PFSK-1 (cell line): ENCODE results near the gene COLEC12.

ENCODE experiments used
- FOXP2 ChIP-seq: optimal IDR thresholded peaks from 2 replicates; pipeline ENCODE3; 2011; ENCODE audit warnings: borderline replicate concordance, control low read depth, inconsistent platforms; ENCODE audit not compliant: insufficient read depth; ENCODE audit errors: extremely low read length, extremely low read depth
- POLR2AphosphoS5 ChIP-seq: IDR thresholded peaks from 2 replicates; pipeline ENCODE4 v1.6.1; 2012; ENCODE audit warnings: low read depth, mild to moderate bottlenecking, control low read depth, low read length, moderate library complexity
- REST ChIP-seq, 2 experiments: IDR thresholded peaks; 2 replicates each; pipeline versions ENCODE4 v1.6.1 to v1.8.0; 2011 to 2012; ENCODE audit warnings: low read depth in 2 of 2, low read length in 2 of 2, control low read depth in 1 of 2, inconsistent platforms in 1 of 2, mild to moderate bottlenecking in 1 of 2, moderate library complexity in 1 of 2; ENCODE audit not compliant: insufficient read depth in 1 of 2
- SIN3A ChIP-seq: IDR thresholded peaks from 2 replicates; pipeline ENCODE4 v1.6.1; 2012; ENCODE audit warnings: mild to moderate bottlenecking, low read length, moderate library complexity, borderline replicate concordance; ENCODE audit not compliant: insufficient read depth
- TAF1 ChIP-seq: IDR thresholded peaks from 2 replicates; pipeline ENCODE4 v1.6.1; 2012; ENCODE audit warnings: low read length, control low read depth, borderline replicate concordance; ENCODE audit not compliant: insufficient read depth

Gene COLEC12

GRCh38 chr18:272650-273049, 227.9 kb downstream of the COLEC12 start:
- TF ChIP-seq FOXP2 (no peak), SIN3A (no peak), POLR2AphosphoS5 (no peak), REST (IDR thresholded peaks at IDR 0.05; ENCODE audit: insufficient read depth in 1 of 2, low read depth in 2 of 2, low read length in 2 of 2) (no peak), TAF1 (no peak)

GRCh38 chr18:269480-270095, 230.9 kb downstream of the COLEC12 start:
- TF ChIP-seq SIN3A (no peak), REST (IDR thresholded peaks at IDR 0.05; ENCODE audit: insufficient read depth in 1 of 2, low read depth in 2 of 2, low read length in 2 of 2) (no peak), POLR2AphosphoS5 (no peak), TAF1 (no peak), FOXP2 (no peak)

GRCh38 chr18:267688-268552, 232.6 kb downstream of the COLEC12 start, which contains the start of gene THOC1:
THOC1 (minus strand) TSS chr18:268047; CDS start chr18:268019, 28 bp downstream.
- TF ChIP-seq TAF1: peak; percentile 90; the same call in 1 of the 2 replicates
- TF ChIP-seq REST (IDR thresholded peaks at IDR 0.05; ENCODE audit: insufficient read depth in 1 of 2, low read depth in 2 of 2, low read length in 2 of 2): no peak
- TF ChIP-seq FOXP2: peak; percentile 90
- TF ChIP-seq POLR2AphosphoS5: peak; percentile 97
- peak; percentile 81; the same call in 1 of the 2 replicates for TF ChIP-seq SIN3A

- TF ChIP-seq REST (IDR thresholded peaks at IDR 0.05; ENCODE audit: insufficient read depth in 1 of 2, low read depth in 2 of 2, low read length in 2 of 2) (no peak), TAF1 (no peak), POLR2AphosphoS5 (no peak)
Observed at GRCh38 chr18:267380-267687, 233.2 kb downstream of the COLEC12 start.
